Mesenchymal stem cell (in vitro differentiated cells and primary cell): ENCODE results near the gene OTUB2.

ENCODE experiments used
- DNase-seq: peaks from one replicate; pipeline ENCODE4 v3.0.0-alpha.2; 2013
- H2AFZ ChIP-seq: one replicate; pipeline ENCODE4 v1.6.1; 2013; ENCODE audit warnings: low read depth, mild to moderate bottlenecking, control low read depth, inconsistent platforms, low read length, moderate library complexity
- H2AK5ac ChIP-seq: 2 replicates; pipeline ENCODE4 v1.6.1; 2013; ENCODE audit warnings: low read length, moderate library complexity, mild to moderate bottlenecking, inconsistent platforms; ENCODE audit not compliant: severe bottlenecking
- H2BK120ac ChIP-seq: one replicate; pipeline ENCODE4 v1.6.1; 2013; ENCODE audit warnings: low read depth, mild to moderate bottlenecking, inconsistent platforms, low read length, moderate library complexity
- H2BK12ac ChIP-seq, 2 experiments: one replicate each; pipeline ENCODE4 v1.6.1; 2013; ENCODE audit warnings: inconsistent platforms in 2 of 2, low read length in 2 of 2, mild to moderate bottlenecking in 2 of 2, moderate library complexity in 2 of 2, control low read depth in 1 of 2
- H2BK15ac ChIP-seq: one replicate; pipeline ENCODE4 v1.6.1; 2013; ENCODE audit warnings: mild to moderate bottlenecking, low read depth, inconsistent platforms; ENCODE audit not compliant: poor library complexity, severe bottlenecking
- H2BK5ac ChIP-seq: 2 replicates; pipeline ENCODE4 v1.6.1; 2013; ENCODE audit warnings: low read depth, mild to moderate bottlenecking, low read length, control low read depth, inconsistent platforms; ENCODE audit not compliant: poor library complexity, severe bottlenecking
- H3K14ac ChIP-seq, 2 experiments: one replicate each; pipeline ENCODE4 v1.6.1; 2013; ENCODE audit warnings: inconsistent platforms in 2 of 2, low read length in 2 of 2, control low read depth in 1 of 2, mild to moderate bottlenecking in 1 of 2, moderate library complexity in 1 of 2
- H3K18ac ChIP-seq, 2 experiments: one replicate each; pipeline ENCODE4 v1.6.1; 2013; ENCODE audit warnings: inconsistent platforms in 2 of 2, low read length in 2 of 2, control low read depth in 1 of 2, low read depth in 1 of 2, mild to moderate bottlenecking in 1 of 2
- H3K23ac ChIP-seq, 2 experiments: one replicate each; pipeline ENCODE4 v1.6.1; 2013; ENCODE audit warnings: inconsistent platforms in 2 of 2, low read length in 2 of 2, mild to moderate bottlenecking in 2 of 2, moderate library complexity in 2 of 2, control low read depth in 1 of 2
- H3K27ac ChIP-seq: 2 replicates; pipeline ENCODE4 v1.5.1; 2013; ENCODE audit warnings: mild to moderate bottlenecking, moderate library complexity, low read length, control low read depth, inconsistent platforms; ENCODE audit not compliant: poor library complexity, severe bottlenecking
- H3K27me3 ChIP-seq, 2 experiments: 2 replicates each; pipeline versions ENCODE4 v1.6.1 to v1.7.0; 2013; ENCODE audit warnings: low read length in 2 of 2, mild to moderate bottlenecking in 2 of 2, moderate library complexity in 2 of 2, control low read depth in 1 of 2, inconsistent platforms in 1 of 2; ENCODE audit not compliant: control insufficient read depth in 1 of 2, insufficient read depth in 1 of 2
- H3K36me3 ChIP-seq, 2 experiments: 2 replicates each; pipeline versions ENCODE4 v1.6.1 to v1.7.0; 2013; ENCODE audit warnings: low read length in 2 of 2, control low read depth in 1 of 2, inconsistent platforms in 1 of 2, low read depth in 1 of 2, mild to moderate bottlenecking in 1 of 2; ENCODE audit not compliant: insufficient read depth in 2 of 2, control insufficient read depth in 1 of 2
- H3K4ac ChIP-seq, 2 experiments: one replicate each; pipeline ENCODE4 v1.6.1; 2013; ENCODE audit warnings: inconsistent platforms in 2 of 2, low read length in 2 of 2, mild to moderate bottlenecking in 2 of 2, moderate library complexity in 2 of 2, control low read depth in 1 of 2, low read depth in 1 of 2
- H3K4me1 ChIP-seq: 2 replicates; pipeline ENCODE4 v1.6.1; 2013; ENCODE audit warnings: low read depth, low read length, control low read depth; ENCODE audit not compliant: control insufficient read depth, insufficient read depth
- H3K4me2 ChIP-seq: 2 replicates; pipeline ENCODE4 v1.6.1; 2013; ENCODE audit warnings: low read length, mild to moderate bottlenecking, inconsistent platforms; ENCODE audit not compliant: poor library complexity, severe bottlenecking
- H3K4me3 ChIP-seq, 2 experiments: 2 replicates each; pipeline versions ENCODE4 v1.5.1 to v1.7.0; 2013; ENCODE audit warnings: low read length in 2 of 2, mild to moderate bottlenecking in 2 of 2, control low read depth in 1 of 2, low read depth in 1 of 2; ENCODE audit not compliant: insufficient read depth in 1 of 2
- H3K79me1 ChIP-seq: replicated peaks from 2 replicates; pipeline ENCODE4 v1.6.1; 2013; ENCODE audit warnings: mild to moderate bottlenecking, control low read depth, low read length, inconsistent platforms; ENCODE audit not compliant: poor library complexity, severe bottlenecking
- H3K9ac ChIP-seq: 2 replicates; pipeline ENCODE4 v1.7.0; 2013; ENCODE audit warnings: mild to moderate bottlenecking, low read length, moderate library complexity
- H3K9me3 ChIP-seq: 2 replicates; pipeline ENCODE4 v1.7.0; 2013; ENCODE audit warnings: mild to moderate bottlenecking, low read length; ENCODE audit not compliant: control insufficient read depth
- H4K8ac ChIP-seq: one replicate; pipeline ENCODE4 v1.6.1; 2013; ENCODE audit warnings: inconsistent platforms, mild to moderate bottlenecking, low read length, moderate library complexity
- H4K91ac ChIP-seq: one replicate; pipeline ENCODE4 v1.6.1; 2013; ENCODE audit warnings: mild to moderate bottlenecking, low read length, inconsistent platforms
- WGBS: methylation state at CpG from one replicate; pipeline ENCODE4 v1.1.7; 2013; ENCODE audit warnings: mixed read lengths; 5-methylcytosine and 5-hydroxymethylcytosine counted together

OTUB2 gene

DNA sequence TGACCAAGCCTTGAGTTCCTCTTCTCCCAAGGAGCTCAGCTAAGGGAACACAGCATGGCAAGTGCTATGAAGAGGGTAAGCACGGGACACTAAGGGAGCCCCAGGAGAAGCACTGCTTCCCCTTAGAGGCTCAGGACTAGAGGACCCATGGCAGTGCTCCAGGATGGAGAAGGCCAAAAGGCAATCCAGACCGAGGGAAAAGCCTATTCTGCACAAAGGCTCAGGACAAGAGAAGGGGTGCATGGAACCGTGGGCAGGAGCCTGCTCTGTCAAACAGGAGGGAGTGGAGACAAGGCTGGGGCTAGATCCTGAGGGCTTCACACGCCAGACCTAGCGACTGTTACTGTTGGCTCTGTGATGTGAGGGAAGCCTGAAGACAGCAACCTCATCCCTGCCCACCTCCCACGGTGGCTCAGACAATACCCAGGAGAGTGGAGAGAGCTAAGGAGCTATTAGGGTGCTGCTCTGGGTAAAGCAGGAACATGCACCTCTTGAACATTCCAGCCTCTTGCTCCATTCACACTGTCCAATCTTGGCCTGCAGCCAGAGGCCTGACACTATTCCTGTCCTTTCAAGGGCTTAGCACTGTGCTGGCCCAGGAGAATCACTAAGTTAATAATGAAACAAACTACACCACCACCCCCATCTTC, 24.2 kb downstream of the OTUB2 start:
- Histone ChIP-seq H4K91ac (no peak overlapping the region), H2AFZ (no peak overlapping the region), H2AK5ac (no peak overlapping the region), H3K4me2 (no peak overlapping the region), H3K4ac (no peak overlapping the region), H2BK12ac (no peak overlapping the region), H3K4me3 (no peak overlapping the region), H3K27me3 (no peaks in the 10 kb centered on the region), H3K79me1 (peaks cover 49% of the 10 kb centered on the region), H2BK15ac (no peak overlapping the region), H3K9me3 (no peaks in the 10 kb centered on the region), H4K8ac (no peak overlapping the region), H3K18ac (no peak overlapping the region), H3K23ac (no peak overlapping the region), H2BK120ac (no peak overlapping the region), H2BK5ac (no peak overlapping the region), H3K4me1 (peaks cover 12% of the 10 kb centered on the region), H3K9ac (no peak overlapping the region), H3K14ac (no peak overlapping the region), H3K36me3 (peaks cover 83 to 96% of the 10 kb centered on the region in 2 experiments), H3K27ac (no peak overlapping the region)
- DNase-seq = no peak
- 94% methylated on average over 4 of the region's 6 CpGs for WGBS

DNA sequence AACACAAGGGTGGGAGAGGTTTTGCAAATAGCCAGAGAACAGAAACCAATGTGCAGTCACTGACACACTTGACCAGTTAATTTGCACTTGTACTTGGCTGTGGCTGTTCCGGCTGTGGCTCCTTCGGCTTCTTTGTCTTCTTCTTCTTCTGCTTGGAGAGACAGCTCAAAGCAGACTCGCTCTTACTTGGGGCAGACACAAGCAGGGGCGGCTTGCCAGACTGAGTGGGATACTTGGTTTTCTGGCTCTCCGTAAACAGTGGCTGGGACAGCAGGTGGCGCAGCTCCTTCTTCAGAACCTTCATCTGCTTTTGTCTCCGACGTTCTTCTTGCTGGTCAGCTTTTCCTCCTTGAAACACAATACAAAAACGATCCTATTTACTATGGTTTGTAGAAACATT, 25.0 kb downstream of the OTUB2 start:
- WGBS = 97% methylated on average over 6 of the region's 9 CpGs
- peaks cover 77 to 96% of the 10 kb centered on the region in 2 experiments for H3K36me3 ChIP-seq

DNA sequence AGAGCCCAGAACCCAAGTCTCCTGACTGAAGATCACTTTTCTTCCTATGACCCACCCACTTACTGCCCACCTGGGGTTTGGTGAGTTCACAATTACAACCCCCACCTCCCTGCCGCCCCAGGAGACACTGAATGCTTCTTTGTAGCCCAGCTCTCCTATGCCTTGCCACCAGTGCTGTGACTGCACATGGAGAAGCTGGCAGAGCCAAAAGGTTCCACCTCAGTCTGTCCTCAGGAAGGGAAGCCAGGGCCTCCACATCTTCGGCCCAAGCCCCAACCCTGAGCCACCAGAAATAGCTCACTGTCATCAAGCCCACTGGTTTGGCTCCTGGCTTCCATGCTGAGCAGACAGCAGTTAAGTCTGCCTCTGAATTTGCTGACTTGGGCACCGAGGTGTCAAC, 25.6 kb downstream of the OTUB2 start:
- Histone ChIP-seq H3K36me3 (peaks cover 70 to 96% of the 10 kb centered on the region in 2 experiments), H4K91ac (no peak overlapping the region), H2BK15ac (no peak overlapping the region), H3K9me3 (no peaks in the 10 kb centered on the region), H2AK5ac (no peak overlapping the region), H3K14ac (no peak overlapping the region), H4K8ac (no peak overlapping the region), H3K79me1 (peaks cover 52% of the 10 kb centered on the region), H3K9ac (no peak overlapping the region), H3K4me1 (peaks cover 12% of the 10 kb centered on the region), H3K18ac (no peak overlapping the region), H2AFZ (no peak overlapping the region), H3K4me2 (no peak overlapping the region), H3K4me3 (no peak overlapping the region), H3K27ac (no peak overlapping the region), H3K4ac (no peak overlapping the region), H2BK5ac (no peak overlapping the region), H2BK12ac (no peak overlapping the region), H3K23ac (no peak overlapping the region), H3K27me3 (no peaks in the 10 kb centered on the region), H2BK120ac (no peak overlapping the region)
- DNase-seq = no peak
- WGBS = 94% methylated on average over 3 of the region's 3 CpGs

More for the DNA sequence above, 25.0 kb downstream of the OTUB2 start:
- Histone ChIP-seq H3K18ac (no peak overlapping the region), H2BK12ac (no peak overlapping the region), H2BK15ac (no peak overlapping the region), H4K91ac (no peak overlapping the region), H3K9ac (no peak overlapping the region), H3K23ac (no peak overlapping the region), H2BK120ac (no peak overlapping the region), H2BK5ac (no peak overlapping the region), H3K4me3 (no peak overlapping the region), H3K27me3 (no peaks in the 10 kb centered on the region), H3K4me2 (no peak overlapping the region), H4K8ac (no peak overlapping the region), H3K14ac (no peak overlapping the region), H3K4ac (no peak overlapping the region), H2AK5ac (no peak overlapping the region), H3K4me1 (peaks cover 12% of the 10 kb centered on the region), H3K79me1 (peaks cover 52% of the 10 kb centered on the region), H2AFZ (no peak overlapping the region), H3K27ac (no peak overlapping the region), H3K9me3 (no peaks in the 10 kb centered on the region)
- DNase-seq = peak; percentile 23

DNA sequence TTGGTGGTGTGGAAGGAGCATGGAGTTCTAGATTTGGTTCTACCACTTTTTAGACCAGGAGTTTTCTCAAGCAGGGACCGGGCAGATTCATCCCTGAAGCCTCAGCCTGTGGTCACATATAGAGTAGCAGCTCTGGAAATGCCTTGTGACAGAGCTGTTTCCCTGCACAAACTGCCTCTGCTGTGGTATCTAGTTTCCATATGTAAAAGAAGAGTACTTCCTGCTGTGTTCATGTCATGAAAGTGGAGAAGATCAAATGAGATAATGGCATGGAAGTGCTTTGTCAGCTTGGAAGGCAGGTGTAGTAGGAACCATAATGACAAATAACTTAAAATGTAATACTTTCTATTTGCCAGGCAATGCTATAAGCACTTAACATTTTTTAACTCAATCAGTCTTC, 26.1 kb downstream of the OTUB2 start:
- H3K4me1 ChIP-seq = peaks cover 12% of the 10 kb centered on the region
- H2AFZ ChIP-seq = no peak overlapping the region
- no peak overlapping the region for H3K14ac ChIP-seq
- H3K9ac ChIP-seq = no peak overlapping the region
- H3K79me1 ChIP-seq = peaks cover 49% of the 10 kb centered on the region
- H3K4me3 ChIP-seq = no peak overlapping the region
- H4K91ac ChIP-seq = no peak overlapping the region
- H4K8ac ChIP-seq = no peak overlapping the region
- H3K9me3 ChIP-seq = no peaks in the 10 kb centered on the region
- no peak overlapping the region for H3K4me2 ChIP-seq
- no peak overlapping the region for H2BK120ac ChIP-seq
- H2AK5ac ChIP-seq = no peak overlapping the region
- peaks cover 66 to 96% of the 10 kb centered on the region in 2 experiments for H3K36me3 ChIP-seq
- H2BK15ac ChIP-seq = no peak overlapping the region
- H3K4ac ChIP-seq = no peak overlapping the region
- no peaks in the 10 kb centered on the region for H3K27me3 ChIP-seq
- H3K27ac ChIP-seq = no peak overlapping the region
- 93% methylated on average over 1 of the region's 1 CpG for WGBS
- H2BK12ac ChIP-seq = no peak overlapping the region
- no peak overlapping the region for H3K18ac ChIP-seq
- H2BK5ac ChIP-seq = no peak overlapping the region
- DNase-seq = no peak
- H3K23ac ChIP-seq = no peak overlapping the region
